Endothelial cell of umbilical vein (primary cell): Measurements from ENCODE around the gene RPL18A. TPM values are rescaled to one million over a fixed set of nuclear protein-coding genes. Genes with fewer than 3 reads are reported as not detected.

ENCODE experiments used
- BruUV-seq: library from RNA; stranded (reverse); fragments of 400-500 nt; replicated peaks from 2 replicates; lab custom pipeline; 2021; lab: Mats Ljungman, UMichigan
- CTCF ChIA-PET: fragments of 300-600, 350-600 bp; sonication (Branson Sonifier 250); formaldehyde crosslinking; loops from one replicate; lab custom pipeline; 2021; ENCODE audit warnings: antibody characterized with exemption, inconsistent platforms; lab: Charles Lee
- POLR2A ChIA-PET: fragments of 300-600, 350-600 bp; sonication (Branson Sonifier 250); formaldehyde crosslinking; loops from one replicate; lab custom pipeline; 2021; ENCODE audit warnings: antibody characterized with exemption, inconsistent platforms; lab: Charles Lee
- DNase-seq: peaks from one replicate; pipeline ENCODE4 v3.0.0-alpha.2; 2011; ENCODE audit warnings: low read depth, low spot score
- FAIRE-seq: peaks from 2 replicates; lab custom pipeline; 2011; peaks lifted over from hg19 to GRCh38; lab: Jason Lieb, UNC
- H2AFZ ChIP-seq: 2 replicates; pipeline ENCODE4 v1.6.0; 2012; ENCODE audit warnings: low read depth, low read length, control low read depth, inconsistent platforms
- H3K27ac ChIP-seq: 2 replicates; pipeline ENCODE4 v1.5.1; 2011; ENCODE audit warnings: low read depth, mild to moderate bottlenecking, control low read depth, low read length, moderate library complexity; ENCODE audit not compliant: insufficient read depth
- H3K27me3 ChIP-seq, 2 experiments: 2 replicates each; pipeline versions ENCODE4 v1.6.0 to v1.6.1; 2011; ENCODE audit warnings: low read length in 2 of 2, mixed read lengths in 1 of 2; ENCODE audit not compliant: control insufficient read depth in 2 of 2, insufficient read depth in 2 of 2
- H3K36me3 ChIP-seq, 2 experiments: 2 replicates in 1 of 2; 3 replicates in 1 of 2; pipeline ENCODE4 v1.5.1; 2011; ENCODE audit warnings: low read length in 2 of 2, mild to moderate bottlenecking in 1 of 2, moderate library complexity in 1 of 2; ENCODE audit not compliant: control insufficient read depth in 2 of 2, insufficient read depth in 2 of 2; ENCODE audit errors: extremely low read depth in 1 of 2
- H3K4me1 ChIP-seq: 3 replicates; pipeline ENCODE4 v1.5.1; 2011; ENCODE audit warnings: mild to moderate bottlenecking, low read length; ENCODE audit not compliant: control insufficient read depth, insufficient read depth; ENCODE audit errors: extremely low read depth
- H3K4me2 ChIP-seq: 2 replicates; pipeline ENCODE4 v1.6.1; 2011; ENCODE audit warnings: low read length, control low read depth, mixed read lengths; ENCODE audit not compliant: insufficient read depth
- H3K4me3 ChIP-seq, 3 experiments: fragments of 200-600 bp in 1 of 3; sonication (generic), shearing (Covaris generic) in 1 of 3; replicated peaks in 1 of 3; 2 replicates each; pipeline ENCODE4 v1.5.1; 2011 to 2016; ENCODE audit warnings: control low read depth in 3 of 3, low read length in 3 of 3, mild to moderate bottlenecking in 2 of 3, inconsistent platforms in 1 of 3, low read depth in 1 of 3, moderate library complexity in 1 of 3; ENCODE audit not compliant: insufficient read depth in 1 of 3
- H3K79me2 ChIP-seq: 2 replicates; pipeline ENCODE4 v1.6.0; 2012; ENCODE audit warnings: low read length, inconsistent platforms; ENCODE audit not compliant: control insufficient read depth, insufficient read depth
- H3K9ac ChIP-seq: replicated peaks from 2 replicates; pipeline ENCODE3; 2011; ENCODE audit warnings: low read length, control low read depth; ENCODE audit not compliant: insufficient read depth; ENCODE audit errors: extremely low read depth
- H3K9me1 ChIP-seq: replicated peaks from 3 replicates; pipeline ENCODE4 v1.6.0; 2011; ENCODE audit warnings: mild to moderate bottlenecking, low read length; ENCODE audit not compliant: control insufficient read depth, insufficient read depth; ENCODE audit errors: extremely low read depth
- H3K9me3 ChIP-seq: replicated peaks from 2 replicates; pipeline ENCODE4 v1.5.1; 2012; ENCODE audit warnings: low read length, inconsistent platforms; ENCODE audit not compliant: control insufficient read depth, insufficient read depth
- H4K20me1 ChIP-seq: replicated peaks from 2 replicates; pipeline ENCODE3; 2011; ENCODE audit warnings: mild to moderate bottlenecking, low read length; ENCODE audit not compliant: control insufficient read depth, insufficient read depth; ENCODE audit errors: extremely low read depth
- EZH2 ChIP-seq: IDR thresholded peaks from 2 replicates; pipeline ENCODE4 v1.6.1; 2012; ENCODE audit warnings: borderline replicate concordance, low read depth, mild to moderate bottlenecking, moderate library complexity, low read length, inconsistent platforms; ENCODE audit not compliant: severe bottlenecking
- FOS ChIP-seq: IDR thresholded peaks from 2 replicates; pipeline ENCODE4 v1.6.1; 2011; ENCODE audit warnings: mild to moderate bottlenecking, low read length, moderate library complexity, borderline replicate concordance; ENCODE audit not compliant: insufficient read depth
- GATA2 ChIP-seq: IDR thresholded peaks from 2 replicates; pipeline ENCODE4 v1.7.0; 2011; ENCODE audit warnings: low read depth, mild to moderate bottlenecking, moderate library complexity, mixed read lengths, low read length; ENCODE audit not compliant: insufficient read length, insufficient read depth
- JUN ChIP-seq: IDR thresholded peaks from 2 replicates; pipeline ENCODE4 v1.6.1; 2011; ENCODE audit warnings: borderline replicate concordance, low read depth; ENCODE audit not compliant: insufficient read length, insufficient read depth
- MYC ChIP-seq: IDR thresholded peaks from one replicate; pipeline ENCODE4 v1.6.1; 2011; ENCODE audit warnings: mild to moderate bottlenecking, low read depth, low read length
- POLR2A ChIP-seq: IDR thresholded peaks from 2 replicates; pipeline ENCODE4 v1.6.1; 2012; ENCODE audit warnings: low read depth, mild to moderate bottlenecking, control low read depth, low read length
- POLR2AphosphoS5 ChIP-seq: IDR thresholded peaks from 2 replicates; pipeline ENCODE4 v1.6.1; 2012; ENCODE audit warnings: low read depth, mild to moderate bottlenecking, control low read depth, low read length, moderate library complexity; ENCODE audit not compliant: insufficient read depth
- dilution Hi-C: fragments of 300-500 bp; cut with MboI; formaldehyde crosslinking; loops from one replicate; pipeline ENCODE4 v1.15.0; 2019; ENCODE audit warnings: low sequenced_read_pairs; ENCODE audit not compliant: extremely low pct_ligation_motif_present
- intact Hi-C: fragments of 100-400 bp; cut with micrococcal nuclease; formaldehyde crosslinking; loops from one replicate; pipeline ENCODE4 v1.10.0; 2022
- polyA plus RNA-seq, 4 experiments: library from polyadenylated mRNA; depleted of rRNA in 3 of 4; stranded (reverse) in 3 of 4; unstranded in 1 of 4; fragments of >200 nt; gene quantifications; 2 replicates each; pipeline versions ENCODE4 v1.2.1 to v1.2.3, GENCODE V29; 2011 to 2012; ENCODE audit warnings: missing spikeins in 1 of 4
- total RNA-seq: library from RNA; stranded (reverse); gene quantifications from 2 replicates; pipeline ENCODE4 v1.2.3, GENCODE V29; 2021
- TF ChIP-seq, protein P1 (sequence below): IDR thresholded peaks from 2 replicates; pipeline ENCODE4 v1.6.1; 2011; ENCODE audit not compliant: insufficient read depth, insufficient read length
- TF ChIP-seq, protein P2 (sequence below), 2 donors: IDR thresholded peaks; 1 replicate in 1 of 2; 2 replicates in 1 of 2; pipeline ENCODE4 v1.5.1; 2011; ENCODE audit warnings: low read length in 2 of 2, mild to moderate bottlenecking in 2 of 2, moderate library complexity in 2 of 2, control low read depth in 1 of 2, inconsistent platforms in 1 of 2, low read depth in 1 of 2; ENCODE audit not compliant: insufficient read depth in 1 of 2; ENCODE audit errors: extremely low read depth in 1 of 2

RPL18A gene
- total and polyA plus RNA-seq, 2 donors (not counting 3 experiments of a cell fraction or from before 2014, with no cell fraction given) = 1,970 to 2,869 TPM

DNA sequence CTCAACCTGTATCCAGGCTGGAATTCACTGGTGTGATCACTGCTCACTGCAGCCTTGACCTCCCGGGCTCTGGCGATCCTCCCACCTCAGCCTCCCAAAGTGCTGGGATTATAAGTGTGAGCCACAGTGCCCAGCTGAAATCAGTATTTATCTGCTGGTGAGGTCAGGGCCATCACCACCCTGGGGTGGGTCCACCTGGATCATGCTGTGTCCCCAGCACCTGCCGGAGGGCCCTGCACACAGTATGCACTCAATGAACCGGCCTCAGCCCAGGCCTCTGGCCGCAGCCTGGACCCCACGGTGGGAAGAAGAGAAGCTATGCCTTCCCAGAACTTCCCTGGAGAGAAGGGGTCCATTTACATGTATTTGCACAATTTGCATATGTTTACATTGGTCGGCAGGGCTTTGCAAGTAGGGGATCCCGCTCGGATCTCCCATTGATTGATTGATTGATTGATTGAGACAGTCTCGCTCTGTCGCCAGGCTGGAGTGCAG lies 9.5 kb downstream of the RPL18A start:
- Histone ChIP-seq H3K4me2 (no peak overlapping the region), H3K27ac (no peak overlapping the region), H3K9ac (no peak overlapping the region), H2AFZ (no peak overlapping the region), H3K4me1 (no peaks in the 10 kb centered on the region), H3K9me3 (no peaks in the 10 kb centered on the region), H3K27me3 (peaks cover 41 to 52% of the 10 kb centered on the region in 2 experiments), H3K4me3 (no peak overlapping the region), H3K79me2 (no peaks in the 10 kb centered on the region), H4K20me1 (no peaks in the 10 kb centered on the region), H3K36me3 (peaks cover 0 to 3% of the 10 kb centered on the region in 2 experiments), H3K9me1 (no peaks in the 10 kb centered on the region)
- peak; percentile 75 for TF ChIP-seq EZH2
- TF ChIP-seq, protein P1, sequence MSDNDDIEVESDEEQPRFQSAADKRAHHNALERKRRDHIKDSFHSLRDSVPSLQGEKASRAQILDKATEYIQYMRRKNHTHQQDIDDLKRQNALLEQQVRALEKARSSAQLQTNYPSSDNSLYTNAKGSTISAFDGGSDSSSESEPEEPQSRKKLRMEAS = no peak
- no peak for FAIRE-seq
- ChIA-PET CTCF (interaction anchor here (2.2 to 5.0 kb wide), 3 partner anchors 9 to 126 kb away, joined by 11 to 118 read pairs (median 86); partner anchors contain the start of genes CCDC124 and RPL18A), POLR2A (interaction anchor here (2.8 kb wide), 1 partner anchor 10 kb away, joined by 13 read pairs; the partner anchor contains the start of gene RPL18A)
- DNase-seq = no peak
- dilution Hi-C loops (no loop called here), intact Hi-C loops (no loop called here)
- BruUV-seq = no TSS peak

DNA sequence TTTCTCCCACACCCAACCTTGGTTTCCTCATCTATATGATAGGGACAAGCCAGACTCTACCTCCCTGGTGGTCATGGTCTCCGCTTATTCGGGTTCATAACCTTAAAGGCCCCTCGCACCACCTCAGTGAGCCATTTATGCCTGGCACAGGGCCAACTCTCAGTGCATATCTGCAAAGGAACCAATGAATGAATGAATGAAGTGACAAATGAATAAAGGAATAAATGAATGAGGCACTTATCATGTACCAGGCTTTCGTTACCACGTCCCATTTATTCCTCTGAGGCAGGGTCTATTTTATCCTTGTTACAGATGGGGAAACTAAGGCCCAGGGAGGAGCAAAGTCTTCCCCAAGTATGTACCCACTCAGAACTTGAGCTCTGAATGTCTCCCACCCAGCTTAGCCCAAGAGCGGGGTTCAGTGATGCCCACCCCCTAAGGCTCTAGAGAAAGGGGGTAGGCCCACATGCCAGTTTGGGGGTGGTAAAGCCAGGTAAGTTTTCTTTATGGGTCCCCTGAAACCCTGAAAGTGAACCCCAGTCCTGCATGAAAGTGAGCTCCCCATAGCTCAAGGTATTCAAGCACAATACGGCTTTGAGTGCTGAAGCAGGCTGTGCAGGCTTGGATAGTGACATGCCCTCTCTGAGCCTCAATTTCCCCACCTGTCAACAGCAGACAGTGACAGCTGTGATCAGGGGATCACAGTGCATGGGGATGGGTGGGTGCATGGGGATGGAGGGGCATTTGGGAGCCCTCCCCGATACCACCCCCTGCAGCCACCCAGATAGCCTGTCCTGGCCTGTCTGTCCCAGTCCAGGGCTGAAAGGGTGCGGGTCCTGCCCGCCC lies 11.5 kb downstream of the RPL18A start:
- H3K9me3 ChIP-seq = no peaks in the 10 kb centered on the region
- H2AFZ ChIP-seq = no peak overlapping the region
- H4K20me1 ChIP-seq = no peaks in the 10 kb centered on the region
- ChIA-PET CTCF (interaction anchor here (1.0 to 5.0 kb wide), 7 partner anchors 9 to 124 kb away, joined by 3 to 118 read pairs (median 6); partner anchors contain the start of genes CCDC124 and RPL18A), POLR2A (interaction anchor here (2.8 kb wide), 1 partner anchor 12 kb away, joined by 13 read pairs; the partner anchor contains the start of gene RPL18A)
- no peak overlapping the region for H3K9ac ChIP-seq
- H3K36me3 ChIP-seq = no peaks in the 10 kb centered on the region
- TF ChIP-seq POLR2AphosphoS5 = no peak
- no peak for TF ChIP-seq EZH2
- TF ChIP-seq FOS = no peak
- no peak for TF ChIP-seq JUN
- TF ChIP-seq GATA2 = no peak
- no peak for TF ChIP-seq MYC
- TF ChIP-seq, protein P2, sequence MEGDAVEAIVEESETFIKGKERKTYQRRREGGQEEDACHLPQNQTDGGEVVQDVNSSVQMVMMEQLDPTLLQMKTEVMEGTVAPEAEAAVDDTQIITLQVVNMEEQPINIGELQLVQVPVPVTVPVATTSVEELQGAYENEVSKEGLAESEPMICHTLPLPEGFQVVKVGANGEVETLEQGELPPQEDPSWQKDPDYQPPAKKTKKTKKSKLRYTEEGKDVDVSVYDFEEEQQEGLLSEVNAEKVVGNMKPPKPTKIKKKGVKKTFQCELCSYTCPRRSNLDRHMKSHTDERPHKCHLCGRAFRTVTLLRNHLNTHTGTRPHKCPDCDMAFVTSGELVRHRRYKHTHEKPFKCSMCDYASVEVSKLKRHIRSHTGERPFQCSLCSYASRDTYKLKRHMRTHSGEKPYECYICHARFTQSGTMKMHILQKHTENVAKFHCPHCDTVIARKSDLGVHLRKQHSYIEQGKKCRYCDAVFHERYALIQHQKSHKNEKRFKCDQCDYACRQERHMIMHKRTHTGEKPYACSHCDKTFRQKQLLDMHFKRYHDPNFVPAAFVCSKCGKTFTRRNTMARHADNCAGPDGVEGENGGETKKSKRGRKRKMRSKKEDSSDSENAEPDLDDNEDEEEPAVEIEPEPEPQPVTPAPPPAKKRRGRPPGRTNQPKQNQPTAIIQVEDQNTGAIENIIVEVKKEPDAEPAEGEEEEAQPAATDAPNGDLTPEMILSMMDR (IDR thresholded peaks at IDR 0.05; ENCODE audit: extremely low read depth in 1 of 2, insufficient read depth in 1 of 2, low read depth in 1 of 2, low read length in 2 of 2) = no peak
- TF ChIP-seq, protein P1 = no peak
- no peak for TF ChIP-seq POLR2A
- DNase-seq (no peak), FAIRE-seq (no peak)
- H3K79me2 ChIP-seq = no peaks in the 10 kb centered on the region
- intact Hi-C loops = no loop called here
- H3K4me2 ChIP-seq = no peak overlapping the region
- no peak overlapping the region for H3K27ac ChIP-seq
- H3K4me1 ChIP-seq = no peaks in the 10 kb centered on the region
- no peak overlapping the region for H3K4me3 ChIP-seq
- BruUV-seq = no TSS peak
- H3K9me1 ChIP-seq = no peaks in the 10 kb centered on the region
- dilution Hi-C loops = no loop called here
- peaks cover 41 to 52% of the 10 kb centered on the region in 2 experiments for H3K27me3 ChIP-seq
